OCI-LY1 (cell line): ENCODE data around the gene GASK1A.

Source experiments
- H2AFZ ChIP-seq: fragments of 200-600 bp; sonication (generic), shearing (Covaris generic); 2 replicates; pipeline ENCODE4 v1.6.0; 2014; ENCODE audit warnings: antibody characterized with exemption, mild to moderate bottlenecking, low read length
- H3F3A ChIP-seq: fragments of 200-600 bp; sonication (generic), shearing (Covaris generic); 2 replicates; pipeline ENCODE4 v1.6.0; 2014; ENCODE audit warnings: mild to moderate bottlenecking, antibody characterized with exemption, low read length, moderate library complexity; ENCODE audit not compliant: insufficient read depth
- H3K27ac ChIP-seq: fragments of 200-600 bp; sonication (generic); 2 replicates; pipeline ENCODE4 v1.5.1; 2014; ENCODE audit warnings: low read length, mixed run types, mild to moderate bottlenecking, low read depth; ENCODE audit not compliant: poor library complexity, severe bottlenecking
- H3K27me3 ChIP-seq: fragments of 200-600 bp; sonication (generic); 2 replicates; pipeline ENCODE4 v1.6.0; 2014; ENCODE audit warnings: antibody characterized with exemption, mild to moderate bottlenecking, low read length, moderate library complexity; ENCODE audit not compliant: insufficient read depth
- H3K36me3 ChIP-seq: fragments of 200-600 bp; sonication (generic); 2 replicates; pipeline ENCODE4 v1.6.1; 2014; ENCODE audit warnings: mild to moderate bottlenecking, antibody characterized with exemption, low read length, moderate library complexity, mixed read lengths; ENCODE audit not compliant: insufficient read depth
- H3K4me1 ChIP-seq: fragments of 200-600 bp; sonication (generic); 2 replicates; pipeline ENCODE4 v1.5.1; 2014; ENCODE audit warnings: mild to moderate bottlenecking, low read length, moderate library complexity; ENCODE audit not compliant: insufficient read depth, severe bottlenecking
- H3K4me2 ChIP-seq: fragments of 200-600 bp; sonication (generic), shearing (Covaris generic); 2 replicates; pipeline ENCODE4 v1.6.1; 2014; ENCODE audit warnings: low read length
- H3K4me3 ChIP-seq: fragments of 200-600 bp; sonication (generic); 2 replicates; pipeline ENCODE4 v1.5.1; 2014; ENCODE audit warnings: low read length, low read depth, mild to moderate bottlenecking, mixed read lengths; ENCODE audit not compliant: poor library complexity, severe bottlenecking
- H3K79me2 ChIP-seq: fragments of 200-600 bp; shearing (Covaris generic); 2 replicates; pipeline ENCODE4 v1.6.1; 2016; ENCODE audit warnings: mixed run types, low read length, mixed read lengths; ENCODE audit not compliant: insufficient read depth
- H3K9ac ChIP-seq: fragments of 200-600 bp; sonication (generic), shearing (Covaris generic); 2 replicates; pipeline ENCODE4 v1.6.1; 2014; ENCODE audit warnings: mild to moderate bottlenecking, low read length, mixed read lengths
- H3K9me2 ChIP-seq: fragments of 200-600 bp; sonication (generic), shearing (Covaris generic); 2 replicates; pipeline ENCODE4 v1.6.1; 2014; ENCODE audit warnings: low read depth, mild to moderate bottlenecking, low read length, mixed read lengths
- H3K9me3 ChIP-seq: fragments of 200-600 bp; shearing (Covaris generic); 2 replicates; pipeline ENCODE4 v1.6.1; 2014; ENCODE audit warnings: low read length, mixed read lengths
- H4K20me1 ChIP-seq: fragments of 200-600 bp; sonication (generic), shearing (Covaris generic); 2 replicates; pipeline ENCODE4 v1.6.0; 2016; ENCODE audit warnings: mild to moderate bottlenecking, low read length; ENCODE audit not compliant: insufficient read depth
- EZH2 ChIP-seq: fragments of 200-600 bp; sonication (generic), shearing (Covaris generic); IDR thresholded peaks from 2 replicates; pipeline ENCODE4 v1.8.0; 2017; ENCODE audit warnings: borderline replicate concordance, mixed run types, mild to moderate bottlenecking, antibody characterized with exemption, low read length, moderate library complexity, mixed read lengths
- TF ChIP-seq, protein P1 (sequence below): fragments of 200-600 bp; sonication (generic), shearing (Covaris generic); IDR thresholded peaks from 2 replicates; pipeline ENCODE4 v1.5.1; 2017; ENCODE audit warnings: mild to moderate bottlenecking, antibody characterized with exemption, low read length, moderate library complexity, mixed read lengths

The GASK1A gene

DNA sequence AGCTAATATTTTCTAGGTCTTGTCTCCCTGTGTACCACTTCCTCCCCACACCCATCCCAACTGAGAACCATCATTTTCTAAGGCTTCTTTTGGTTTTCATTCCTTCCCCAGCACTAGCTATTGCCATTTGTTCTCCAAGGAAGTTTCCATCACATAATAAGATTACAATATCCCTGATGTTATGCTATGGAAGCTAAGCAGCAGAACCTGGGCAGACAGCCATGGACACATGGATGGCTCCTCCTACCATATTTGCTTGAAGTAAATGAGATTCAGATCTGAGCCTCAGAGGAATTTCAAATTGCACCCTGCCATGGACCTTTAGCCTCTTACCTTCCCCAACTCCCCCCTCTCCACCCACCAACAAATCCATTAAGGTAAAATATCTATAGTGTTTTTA, 31.5 kb downstream of the GASK1A start:
- H3K9me3 ChIP-seq, result 0 out of 2 replicates have a peak, but pooled peaks cover 2% of the 10 kb centered on the region
- H3K36me3 ChIP-seq, result no peaks in the 10 kb centered on the region
- no peaks in the 10 kb centered on the region for H3K79me2 ChIP-seq
- H2AFZ ChIP-seq, result no peak overlapping the region
- H3K4me2 ChIP-seq, result no peak overlapping the region
- H4K20me1 ChIP-seq, result no peaks in the 10 kb centered on the region
- no peaks in the 10 kb centered on the region for H3K9me2 ChIP-seq
- H3F3A ChIP-seq, result no peaks in the 10 kb centered on the region
- no peaks in the 10 kb centered on the region for H3K4me1 ChIP-seq
- H3K4me3 ChIP-seq, result no peak overlapping the region
- no peak overlapping the region for H3K9ac ChIP-seq
- H3K27me3 ChIP-seq, result no peaks in the 10 kb centered on the region
- no peak overlapping the region for H3K27ac ChIP-seq
- TF ChIP-seq, protein P1, sequence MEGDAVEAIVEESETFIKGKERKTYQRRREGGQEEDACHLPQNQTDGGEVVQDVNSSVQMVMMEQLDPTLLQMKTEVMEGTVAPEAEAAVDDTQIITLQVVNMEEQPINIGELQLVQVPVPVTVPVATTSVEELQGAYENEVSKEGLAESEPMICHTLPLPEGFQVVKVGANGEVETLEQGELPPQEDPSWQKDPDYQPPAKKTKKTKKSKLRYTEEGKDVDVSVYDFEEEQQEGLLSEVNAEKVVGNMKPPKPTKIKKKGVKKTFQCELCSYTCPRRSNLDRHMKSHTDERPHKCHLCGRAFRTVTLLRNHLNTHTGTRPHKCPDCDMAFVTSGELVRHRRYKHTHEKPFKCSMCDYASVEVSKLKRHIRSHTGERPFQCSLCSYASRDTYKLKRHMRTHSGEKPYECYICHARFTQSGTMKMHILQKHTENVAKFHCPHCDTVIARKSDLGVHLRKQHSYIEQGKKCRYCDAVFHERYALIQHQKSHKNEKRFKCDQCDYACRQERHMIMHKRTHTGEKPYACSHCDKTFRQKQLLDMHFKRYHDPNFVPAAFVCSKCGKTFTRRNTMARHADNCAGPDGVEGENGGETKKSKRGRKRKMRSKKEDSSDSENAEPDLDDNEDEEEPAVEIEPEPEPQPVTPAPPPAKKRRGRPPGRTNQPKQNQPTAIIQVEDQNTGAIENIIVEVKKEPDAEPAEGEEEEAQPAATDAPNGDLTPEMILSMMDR, result no peak

DNA sequence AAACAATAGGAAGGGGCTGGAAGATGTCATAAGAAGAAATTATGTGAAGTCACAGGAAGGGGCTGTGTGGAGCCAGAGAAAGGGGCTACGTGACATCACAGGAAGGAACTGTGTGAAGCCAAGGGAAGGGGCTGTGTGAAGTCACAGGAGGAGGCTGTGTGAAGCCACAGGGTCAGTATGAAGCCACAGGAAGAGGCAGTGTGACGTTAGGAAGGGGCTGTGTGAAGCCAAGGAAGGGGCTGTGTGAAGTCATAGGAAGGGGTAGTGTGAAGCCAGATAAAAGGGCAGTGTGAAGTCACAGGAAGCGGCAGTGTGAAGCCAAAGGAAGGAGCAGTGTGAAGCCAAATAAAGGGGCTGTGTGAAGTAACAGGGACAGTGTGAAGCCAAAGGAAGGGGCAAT, 32.5 kb downstream of the GASK1A start:
- Histone ChIP-seq H2AFZ (no peak overlapping the region), H3K4me2 (no peak overlapping the region), H3K4me1 (no peaks in the 10 kb centered on the region), H3K79me2 (no peaks in the 10 kb centered on the region), H3K4me3 (no peak overlapping the region), H4K20me1 (no peaks in the 10 kb centered on the region), H3K9ac (no peak overlapping the region), H3K36me3 (no peaks in the 10 kb centered on the region), H3K9me3 (0 out of 2 replicates have a peak, but pooled peaks cover 2% of the 10 kb centered on the region), H3K27me3 (no peaks in the 10 kb centered on the region), H3F3A (no peaks in the 10 kb centered on the region), H3K27ac (no peak overlapping the region), H3K9me2 (no peaks in the 10 kb centered on the region)
- TF ChIP-seq, protein P1, result no peak
- no peak for TF ChIP-seq EZH2

DNA sequence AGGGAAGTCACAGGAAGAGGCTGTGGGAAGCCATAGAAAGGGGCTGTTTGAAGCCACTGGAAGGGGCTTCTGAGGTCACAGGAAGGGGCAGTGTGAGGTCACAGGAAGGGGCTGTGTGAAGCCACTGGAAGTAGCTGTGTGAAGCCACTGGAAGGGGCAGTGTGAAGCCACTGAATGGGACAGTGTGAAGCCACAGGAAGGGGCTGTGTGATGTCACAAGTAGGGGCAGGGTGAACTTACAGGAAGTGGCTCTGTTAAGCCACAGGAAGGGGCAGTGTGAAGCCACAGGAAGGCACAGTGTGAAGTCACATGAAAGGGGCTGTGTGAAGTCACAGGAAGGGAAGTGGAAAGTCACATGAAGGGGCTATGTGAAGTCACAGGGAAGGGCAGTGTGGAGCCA, 33.1 kb downstream of the GASK1A start:
- Histone ChIP-seq H4K20me1 (no peaks in the 10 kb centered on the region), H3K79me2 (no peaks in the 10 kb centered on the region), H3K4me1 (no peaks in the 10 kb centered on the region), H3K9me2 (no peaks in the 10 kb centered on the region), H3F3A (no peaks in the 10 kb centered on the region), H3K4me3 (no peak overlapping the region), H3K9ac (no peak overlapping the region), H3K36me3 (no peaks in the 10 kb centered on the region), H2AFZ (no peak overlapping the region), H3K9me3 (0 out of 2 replicates have a peak, but pooled peaks cover 2% of the 10 kb centered on the region), H3K27me3 (no peaks in the 10 kb centered on the region), H3K27ac (no peak overlapping the region), H3K4me2 (no peak overlapping the region)
- TF ChIP-seq, protein P1, result no peak
- TF ChIP-seq EZH2, result no peak
